Dedifferentiated amniotic fluid mesenchymal stem cell (primary cell): ENCODE measurements around the gene DPYD.
A peak's percentile ranks its signal among the peaks of the same experiment; 100 is the strongest.

ENCODE experiments used
- DNase-seq: peaks from one replicate; pipeline ENCODE4 v3.0.0-alpha.2; 2016; ENCODE audit errors: extremely low spot score

DPYD gene

DNA sequence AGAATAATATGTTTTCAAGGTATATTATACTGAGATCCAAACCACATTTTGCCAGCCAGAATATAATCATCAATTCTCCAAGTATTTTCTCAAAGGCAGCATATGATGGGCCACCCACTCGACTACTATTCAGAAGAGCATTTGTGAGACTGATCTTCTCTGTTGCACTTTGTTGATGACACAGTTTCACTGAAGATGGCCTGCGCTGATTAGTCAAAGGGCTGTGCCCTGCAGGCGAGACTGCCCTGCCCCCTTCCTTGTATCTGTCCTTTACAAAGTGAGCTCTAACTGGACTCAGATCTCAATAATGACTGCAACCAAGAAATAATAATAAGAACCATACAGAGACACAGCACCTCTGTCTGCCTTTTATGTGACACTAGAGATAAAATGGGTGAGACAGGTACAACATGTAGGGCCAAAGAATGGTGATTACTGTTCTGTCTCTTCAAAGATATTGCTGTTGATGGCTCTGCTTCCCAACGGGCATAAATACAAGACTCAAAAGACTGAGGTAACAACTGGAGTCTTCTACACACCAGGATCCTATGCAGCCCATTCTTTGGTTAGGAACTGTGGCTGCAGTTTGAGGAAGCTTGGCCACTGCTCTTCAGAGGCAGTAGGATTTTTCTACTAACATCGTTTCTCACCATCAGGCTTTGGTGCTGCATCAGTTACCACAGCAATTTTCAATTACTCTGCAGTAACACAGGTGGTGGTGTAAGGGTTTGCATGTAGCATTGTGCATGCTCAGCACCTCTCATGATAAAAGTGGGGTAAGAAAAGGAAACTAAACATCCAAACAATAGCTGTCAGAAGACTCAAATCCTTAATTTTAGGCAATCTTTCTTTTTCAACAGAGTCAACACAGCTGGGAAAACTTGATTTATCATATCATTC, 718.1 kb downstream of the DPYD start:
- no peak for DNase-seq

DNA sequence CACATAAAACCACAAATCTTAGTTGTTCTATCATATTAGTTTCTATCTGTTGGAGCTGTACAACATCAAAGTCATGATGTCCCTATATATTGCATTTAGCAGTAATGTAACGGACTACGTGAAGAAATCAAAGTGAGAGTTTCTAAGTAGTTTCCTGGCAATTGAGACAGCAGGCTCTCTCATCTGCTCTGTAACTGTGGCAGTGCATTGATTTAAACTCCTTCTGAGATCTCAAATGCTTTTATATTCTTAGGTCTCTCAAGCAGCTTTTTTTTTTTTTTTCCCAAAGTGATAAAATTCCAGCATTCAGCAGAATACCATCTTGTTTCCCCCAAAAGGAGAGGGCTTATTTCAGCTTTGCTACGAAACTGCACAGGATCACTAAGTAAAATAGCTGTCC, 719.2 kb downstream of the DPYD start:
- no peak for DNase-seq

DNA sequence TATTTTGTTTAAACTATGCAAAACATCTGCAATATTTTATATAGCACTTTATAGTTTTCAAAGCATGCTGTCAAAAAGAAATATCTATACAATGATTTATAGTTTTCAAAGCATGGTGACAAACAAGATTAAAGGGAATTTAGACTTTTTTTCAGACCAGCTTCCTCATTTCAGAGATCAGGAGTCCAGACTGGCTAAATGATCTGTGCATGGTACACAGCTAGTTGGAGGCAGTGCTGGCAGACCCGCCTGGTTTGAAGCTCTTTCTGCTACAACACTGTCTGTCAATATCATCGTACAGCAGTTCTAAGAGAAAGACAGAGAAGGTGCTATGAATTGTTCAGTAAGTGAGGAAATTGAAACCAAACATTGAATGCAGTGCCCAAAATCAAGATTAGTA, 720.2 kb downstream of the DPYD start:
- no peak for DNase-seq

DNA sequence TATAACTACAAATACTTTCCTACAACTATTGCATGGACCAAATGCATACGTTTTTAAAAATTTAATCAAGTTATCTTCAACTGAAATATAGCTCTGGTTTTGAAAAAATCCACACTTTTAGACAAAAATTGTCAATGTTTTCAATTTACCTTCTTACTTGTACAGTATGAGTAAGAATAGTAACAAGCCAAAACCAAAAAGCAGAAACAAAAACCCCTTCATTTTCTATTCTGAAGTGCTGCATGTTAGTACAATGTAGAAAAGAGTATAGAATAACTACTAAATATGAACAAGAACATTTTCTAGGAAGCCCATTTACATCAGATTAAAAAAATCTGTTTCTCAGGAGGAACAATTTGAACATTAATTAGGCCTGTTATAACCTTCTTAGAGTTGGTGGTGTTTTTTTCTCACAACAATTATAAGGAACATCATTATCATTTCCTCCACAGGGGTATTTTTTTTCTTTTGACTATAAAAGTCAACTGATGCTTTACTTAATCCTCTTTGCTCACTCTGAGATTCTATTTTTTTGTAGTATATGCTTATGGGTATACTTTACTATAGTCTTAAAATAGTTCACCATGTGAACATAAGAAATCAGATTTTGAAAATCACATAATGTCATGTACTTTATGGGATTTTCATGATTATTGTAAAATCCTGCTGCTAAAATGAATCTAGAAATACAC, 723.9 kb downstream of the DPYD start:
- DNase-seq = no peak

DNA sequence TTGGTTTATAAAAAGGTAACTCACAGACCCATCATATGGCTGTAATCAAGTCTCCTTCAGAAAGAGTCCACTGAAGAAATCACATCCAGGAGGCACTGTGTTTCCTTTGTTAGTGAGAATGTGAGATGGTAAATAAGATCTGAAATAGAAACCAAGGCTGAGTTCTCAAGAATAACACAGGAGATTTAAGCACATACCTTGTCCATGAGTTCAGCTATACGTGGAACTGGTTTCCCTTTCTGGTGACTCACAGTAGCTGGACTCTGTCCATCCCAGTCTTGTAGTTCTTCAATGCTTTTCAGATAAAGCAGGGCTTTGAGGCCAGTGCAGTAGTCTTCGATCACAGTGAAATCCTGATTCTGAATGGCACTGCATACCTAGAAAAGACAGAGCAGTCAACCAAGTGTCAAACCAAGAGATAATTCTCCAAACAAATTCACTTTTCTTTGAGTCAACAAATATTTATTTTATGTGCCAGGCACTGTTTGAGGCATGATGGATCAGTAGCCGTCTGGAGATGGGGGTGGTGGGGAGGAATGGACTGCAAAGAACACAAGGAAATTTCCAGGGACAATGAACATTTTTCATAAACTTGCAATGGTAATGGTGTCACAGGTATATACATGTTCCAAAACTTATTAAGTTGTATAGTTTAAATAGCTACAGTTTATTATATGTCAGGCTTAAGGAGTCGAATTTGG, 727.8 kb downstream of the DPYD start:
- peak; percentile 93 for DNase-seq

DNA sequence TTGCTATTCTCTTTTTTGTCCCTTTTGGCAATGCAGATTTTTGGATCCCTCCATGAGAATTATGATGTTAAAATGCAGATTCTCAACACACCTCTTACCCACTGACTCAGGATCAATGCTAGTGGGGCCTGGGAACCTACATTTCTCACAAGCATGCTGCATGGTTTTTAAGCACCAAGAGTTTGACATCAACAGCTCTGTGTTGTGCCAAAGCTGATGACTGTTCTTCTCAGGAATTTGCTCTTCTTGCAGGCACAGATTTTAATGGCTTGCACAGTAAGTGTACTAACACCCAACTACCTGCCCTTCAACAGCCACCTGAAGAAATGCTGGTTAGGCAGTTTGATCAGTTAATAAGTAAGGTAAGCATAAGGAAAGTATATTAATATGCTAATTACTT, 730.5 kb downstream of the DPYD start:
- DNase-seq = no peak

DNA sequence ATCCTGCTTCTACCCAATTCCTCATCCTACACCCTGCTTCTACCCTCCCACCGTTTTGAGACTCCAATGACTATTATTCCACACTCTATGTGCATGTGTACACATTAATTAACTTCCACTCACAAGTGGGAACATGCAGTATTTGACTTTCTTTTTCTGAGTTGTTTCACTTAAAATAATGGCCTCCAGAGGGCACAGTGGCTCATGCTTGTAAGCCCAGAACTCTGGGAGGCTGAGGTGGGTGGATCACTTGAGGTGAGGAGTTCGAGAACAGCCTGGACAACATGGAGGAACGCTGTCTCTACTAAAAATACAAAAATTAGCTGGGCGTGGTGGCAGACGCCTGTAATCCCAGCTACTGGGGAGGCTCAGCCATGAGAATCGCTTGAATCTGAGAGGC, 734.5 kb downstream of the DPYD start:
- DNase-seq = no peak

DNA sequence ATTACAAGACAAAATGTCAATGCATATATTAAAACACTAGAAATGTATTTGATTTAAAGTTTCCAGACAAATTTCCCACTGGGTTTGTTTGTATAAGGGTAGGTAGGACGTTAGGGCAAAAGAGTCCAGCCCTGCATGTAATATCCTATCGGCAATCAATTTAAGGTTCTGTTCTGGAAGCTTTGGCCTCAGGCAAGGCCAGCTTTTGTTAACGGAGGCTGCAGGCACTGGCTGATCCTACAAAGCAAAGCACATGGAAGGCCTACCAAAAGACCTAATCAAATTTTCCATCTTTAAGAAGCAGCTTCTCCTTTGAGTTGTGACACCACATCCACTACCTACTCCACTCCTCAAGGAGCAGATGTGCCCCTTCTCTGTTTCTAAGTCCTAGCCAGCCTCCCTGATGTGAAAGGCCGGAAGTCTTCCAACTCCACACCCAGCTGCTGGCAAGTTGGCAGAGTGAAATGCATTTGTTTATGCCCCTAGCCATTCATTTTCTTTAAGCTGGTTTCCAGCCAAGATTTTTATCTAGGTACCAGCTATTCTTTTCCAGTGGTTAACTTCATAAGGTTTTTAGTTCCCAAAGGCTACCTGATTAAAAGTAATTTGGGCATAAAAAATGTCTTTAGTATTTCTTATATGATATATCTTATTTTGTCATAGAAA, 746.7 kb downstream of the DPYD start:
- no peak for DNase-seq

DNA sequence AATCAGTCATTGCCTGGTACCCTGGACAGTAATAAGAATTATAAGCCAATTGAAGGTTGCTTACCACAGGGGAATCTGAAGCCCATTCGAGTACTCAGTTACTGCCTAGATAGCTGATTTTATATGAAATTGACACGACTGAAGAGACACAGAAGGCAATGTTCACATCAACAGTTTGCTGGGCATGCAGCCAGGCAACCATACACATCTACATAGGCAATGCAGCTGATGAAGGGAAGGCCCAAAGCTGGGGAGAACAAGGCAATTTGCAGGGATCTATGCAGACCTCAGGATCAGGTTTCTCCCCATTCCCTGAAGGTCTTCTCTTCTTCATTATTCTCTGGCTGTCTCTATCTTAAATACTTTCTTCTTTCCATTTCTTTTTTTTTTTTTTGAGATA, 750.5 kb downstream of the DPYD start:
- no peak for DNase-seq

DNA sequence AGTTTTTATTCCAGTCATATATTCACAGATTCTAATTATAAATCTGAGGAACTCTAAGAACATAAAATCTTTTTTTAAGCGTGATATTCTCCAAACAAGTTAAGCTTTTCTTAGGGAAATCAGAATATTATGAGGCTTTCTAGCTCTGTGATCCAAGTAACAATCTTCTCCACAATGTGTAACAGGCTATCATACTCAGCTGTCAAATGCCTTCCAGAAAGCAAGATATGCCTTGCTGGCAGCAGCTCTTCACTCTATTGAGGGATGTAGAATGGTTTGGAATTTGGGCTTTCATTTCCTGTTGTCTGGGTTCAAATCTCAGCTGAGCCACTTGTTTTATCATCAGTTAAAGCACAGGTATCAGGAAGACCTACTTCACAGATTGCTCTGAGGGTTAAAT, 752.8 kb downstream of the DPYD start:
- no peak for DNase-seq

DNA sequence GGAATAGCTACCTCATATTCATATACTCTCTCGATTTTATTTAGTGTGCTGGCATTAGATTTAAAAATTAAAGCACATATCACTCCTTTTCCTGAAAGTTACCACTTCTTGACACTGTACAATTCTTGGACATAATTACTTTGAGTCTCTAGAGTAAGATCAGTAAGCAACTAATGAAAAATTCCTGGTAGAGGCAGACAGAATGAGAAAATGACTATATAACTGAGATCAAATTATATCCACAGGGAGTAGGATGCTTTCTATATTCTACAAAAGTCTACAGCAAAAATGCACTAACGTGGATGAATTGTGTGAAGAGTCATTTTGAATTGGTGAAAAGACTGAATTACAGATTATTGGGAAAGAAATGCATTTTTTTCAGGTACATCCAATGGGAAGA, 753.6 kb downstream of the DPYD start:
- DNase-seq = no peak

DNA sequence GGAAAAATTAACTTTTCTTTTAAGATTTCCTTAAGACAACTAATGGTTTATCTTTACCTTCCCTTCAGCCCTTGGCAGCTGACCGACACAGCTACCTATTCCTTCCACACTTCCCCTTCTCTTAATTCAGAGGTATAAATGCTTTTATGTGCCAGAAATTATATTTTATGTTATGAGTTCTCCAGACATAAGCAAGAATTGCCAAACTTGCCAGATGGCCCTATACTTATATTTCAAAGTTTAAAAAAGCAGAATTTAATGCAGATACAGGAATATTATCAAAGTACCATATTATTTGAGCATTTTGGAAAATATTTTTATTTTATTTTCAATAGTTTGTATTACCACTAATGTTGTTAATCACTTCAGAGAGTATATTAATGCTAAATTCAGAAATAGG, 754.2 kb downstream of the DPYD start:
- no peak for DNase-seq

DNA sequence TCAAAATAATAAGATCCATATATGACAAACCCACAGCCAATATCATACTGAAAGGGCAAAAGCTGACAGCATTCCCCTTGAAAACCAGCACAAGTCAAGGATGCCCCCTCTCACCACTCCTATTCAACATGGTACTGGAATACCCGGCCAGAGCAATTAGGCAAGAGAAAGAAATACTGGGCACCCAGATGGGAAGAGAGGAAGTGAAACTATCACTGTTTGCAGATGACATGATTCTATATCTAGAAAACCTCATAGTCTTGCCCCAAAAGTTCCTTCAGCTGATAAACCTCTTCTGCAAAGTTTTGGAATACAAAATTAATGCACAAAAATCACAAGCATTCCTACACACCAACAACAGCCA, 756.6 kb downstream of the DPYD start:
- DNase-seq = no peak

DNA sequence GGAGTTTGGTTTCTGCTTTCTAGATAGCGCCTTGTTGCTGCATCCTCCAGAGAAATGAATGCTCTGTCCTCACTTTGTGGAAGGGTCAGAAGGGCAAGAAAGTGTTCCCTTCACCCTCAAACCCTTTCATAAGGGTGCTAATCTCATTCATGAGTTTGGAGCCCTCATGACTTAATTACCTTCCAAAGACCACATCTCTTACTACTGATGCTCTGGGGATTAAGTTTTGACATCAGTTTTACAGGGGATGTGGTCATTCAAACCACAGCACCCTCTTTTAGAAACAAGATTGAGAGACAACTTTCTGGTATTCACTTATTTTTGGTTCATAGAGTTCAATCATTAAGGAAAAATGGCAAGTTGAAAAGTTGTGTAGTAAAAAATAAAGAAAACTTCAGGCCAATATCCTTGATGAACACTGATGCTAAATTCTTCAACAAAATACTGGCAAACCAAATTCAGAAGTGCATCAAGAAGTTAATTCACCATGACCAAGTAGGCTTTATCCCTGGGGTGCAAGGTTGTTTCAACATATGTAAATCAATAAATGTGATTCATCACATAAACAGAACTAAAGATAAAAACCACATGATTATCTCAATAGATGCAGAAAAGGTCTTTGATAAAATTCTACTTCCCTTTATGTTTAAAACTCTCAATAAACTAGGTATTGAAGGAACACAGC, 757.1 kb downstream of the DPYD start:
- DNase-seq = no peak

DNA sequence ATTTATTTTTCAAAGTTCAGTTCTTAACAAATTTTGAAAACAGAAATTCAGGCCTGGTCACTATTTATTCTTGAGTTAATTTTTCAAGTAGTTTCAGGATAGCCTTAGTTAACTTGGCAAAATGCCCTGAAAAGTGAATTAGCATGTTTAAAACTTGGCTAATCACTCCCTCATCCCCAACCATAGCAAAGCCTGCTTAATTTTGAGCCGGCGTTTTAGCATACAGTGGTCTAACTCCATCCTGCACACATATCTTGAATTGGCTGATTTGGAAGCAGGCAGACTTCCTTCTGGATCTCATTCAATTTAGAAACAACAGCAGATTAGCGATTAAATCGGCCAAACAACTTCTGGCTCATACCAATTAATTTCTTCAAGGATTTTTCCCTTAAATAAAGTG, 760.0 kb downstream of the DPYD start:
- no peak for DNase-seq

DNA sequence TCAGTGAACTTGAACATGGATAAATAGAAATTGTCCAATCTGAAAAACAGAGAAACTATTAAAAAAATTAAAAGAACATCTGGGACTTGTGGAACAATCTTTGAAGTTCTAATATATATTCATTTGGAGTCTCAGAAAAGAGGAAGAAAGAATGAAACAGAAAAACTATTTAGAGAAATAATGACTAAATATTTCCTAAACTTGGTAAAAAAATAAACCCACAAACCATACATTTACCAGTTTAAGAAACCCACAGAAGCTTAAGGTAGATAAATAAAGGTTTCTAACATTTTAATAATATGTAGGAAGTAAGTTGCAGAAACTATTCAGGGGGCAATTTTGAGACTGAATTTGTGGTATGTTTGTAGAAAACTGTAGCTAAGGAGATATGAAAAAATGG, 761.5 kb downstream of the DPYD start:
- DNase-seq = no peak

DNA sequence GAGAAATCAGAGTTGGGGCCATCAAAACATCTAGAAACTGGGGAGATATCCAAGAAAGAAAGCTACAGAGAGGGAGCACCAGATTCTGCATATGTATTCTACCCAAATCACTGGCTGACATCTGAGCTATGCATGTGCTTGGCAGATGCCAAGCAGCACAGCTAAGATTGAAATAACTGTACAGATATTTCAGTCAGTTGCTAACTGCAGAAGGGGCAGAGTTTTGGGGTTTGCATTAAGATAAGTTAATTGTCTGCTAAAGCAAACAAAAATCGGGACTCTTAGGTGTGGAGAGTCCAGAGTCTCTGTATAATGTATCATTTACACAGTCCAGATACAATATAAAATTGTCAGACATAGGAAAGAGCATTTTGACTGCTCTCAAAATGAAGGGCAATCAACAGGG, 762.1 kb downstream of the DPYD start:
- no peak for DNase-seq

DNA sequence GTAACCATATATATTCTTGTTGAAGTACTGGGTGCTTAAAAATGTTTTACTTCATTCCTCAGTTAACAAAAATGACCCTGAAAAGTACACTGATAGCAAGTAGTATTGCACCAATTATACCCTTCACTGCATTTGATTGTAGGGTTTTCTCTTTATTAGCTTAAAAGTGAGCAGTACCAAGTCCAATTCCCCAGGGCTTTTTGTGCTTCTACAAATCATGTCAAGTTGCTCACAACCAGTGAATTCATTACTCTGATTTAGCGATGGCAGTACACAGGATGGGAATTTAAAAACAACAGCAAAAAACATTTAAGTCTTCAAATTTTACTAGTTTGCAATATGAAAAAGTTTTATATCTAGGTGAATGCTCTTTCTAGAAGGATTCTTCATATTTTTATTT, 762.8 kb downstream of the DPYD start:
- no peak for DNase-seq

DNA sequence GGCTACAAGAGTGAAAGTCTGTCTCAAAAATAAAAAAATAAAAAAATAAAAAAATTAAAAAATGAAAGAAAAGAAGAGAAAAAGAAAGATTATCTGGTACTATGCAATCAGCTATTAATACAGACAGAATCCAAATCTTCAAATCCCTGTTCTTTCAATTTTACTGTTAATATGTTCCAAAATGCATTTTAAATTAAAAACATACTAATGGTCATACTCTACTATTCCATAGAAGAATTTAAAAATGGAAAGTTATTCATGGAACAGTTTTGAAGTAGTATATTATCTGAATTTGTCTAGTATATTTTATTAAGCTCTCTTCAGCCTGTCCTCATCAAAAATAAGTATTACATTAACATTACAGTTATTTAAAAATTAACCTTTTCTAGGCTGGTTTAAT, 769.2 kb downstream of the DPYD start:
- DNase-seq = no peak

DNA sequence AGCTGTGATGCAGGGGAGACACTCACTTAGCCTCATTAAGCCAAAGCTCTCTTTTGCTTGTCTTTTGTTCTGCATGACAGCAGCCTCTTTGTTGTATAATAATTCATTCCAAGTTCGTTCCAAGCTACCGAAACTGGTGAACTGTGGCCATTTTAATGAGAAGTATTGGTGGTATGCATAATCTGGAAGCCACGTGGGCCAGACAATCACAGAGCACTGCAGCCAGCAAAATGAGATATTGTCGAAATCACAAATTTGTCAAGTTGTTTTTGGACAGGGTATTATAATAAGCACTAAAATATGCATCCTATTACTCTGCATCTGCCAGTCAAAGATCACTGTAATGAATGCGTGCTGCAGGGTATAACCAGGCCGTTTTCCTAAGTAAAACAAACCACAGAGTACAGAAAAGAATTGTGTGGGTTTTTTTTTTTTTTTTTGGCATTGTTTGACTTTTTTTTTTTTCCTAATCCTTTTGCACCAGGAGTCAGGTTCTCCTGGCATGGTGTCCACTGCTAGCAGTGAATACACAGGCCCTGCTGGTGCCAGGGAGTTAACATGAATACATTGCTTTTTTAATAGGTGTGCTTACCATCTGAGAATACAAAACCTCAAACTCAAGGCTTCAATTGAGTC, 775.4 kb downstream of the DPYD start:
- peak; percentile 89 for DNase-seq

DNA sequence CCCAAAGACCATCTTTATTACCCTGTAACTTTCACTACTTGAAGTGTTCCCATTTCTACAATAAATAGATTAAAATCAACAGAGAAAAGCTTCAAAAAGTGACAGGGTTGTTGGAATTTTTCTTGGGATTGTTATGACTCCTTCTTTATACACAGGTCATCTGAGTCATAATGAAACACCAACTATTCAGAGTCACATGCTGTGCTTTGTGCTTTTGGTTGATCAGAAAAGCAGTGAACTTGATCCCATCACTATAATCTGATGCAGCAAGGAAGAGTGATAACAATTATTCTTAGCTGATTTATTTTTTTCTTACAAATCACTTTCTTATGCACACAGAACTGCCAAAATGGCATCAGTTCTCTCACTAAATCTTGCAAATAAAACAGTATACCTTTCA, 776.3 kb downstream of the DPYD start:
- DNase-seq = peak; percentile 41
